UCSD-AML1 (cell line): ENCODE results near the gene ARHGEF6.

Experiments
- DNase-seq: peaks from one replicate; lab custom pipeline; 2025; ENCODE audit not compliant: unreplicated experiment; lab: John Stamatoyannopoulos, UW

ARHGEF6 gene

GRCh38 chrX:136747003-136747986 is 33.4 kb downstream of the ARHGEF6 start:
- DNase-seq: peak; percentile 19

- DNase-seq: no peak
Observed at GRCh38 chrX:136745215-136746173, 35.2 kb downstream of the ARHGEF6 start.

GRCh38 chrX:136742721-136743379 is 37.9 kb downstream of the ARHGEF6 start:
- no peak for DNase-seq

GRCh38 chrX:136738049-136738729 is 42.5 kb downstream of the ARHGEF6 start:
- no peak for DNase-seq

- DNase-seq: no peak
Observed at GRCh38 chrX:136736690-136737089, 44.0 kb downstream of the ARHGEF6 start.

GRCh38 chrX:136735601-136736000 is 45.1 kb downstream of the ARHGEF6 start:
- no peak for DNase-seq

- no peak for DNase-seq
Observed at GRCh38 chrX:136733613-136734012, 47.1 kb downstream of the ARHGEF6 start.

GRCh38 chrX:136731798-136732197 is 48.9 kb downstream of the ARHGEF6 start:
- no peak for DNase-seq

- no peak for DNase-seq
Observed at GRCh38 chrX:136731207-136731782, 49.4 kb downstream of the ARHGEF6 start.

- DNase-seq: no peak
Observed at GRCh38 chrX:136728393-136728792, 52.3 kb downstream of the ARHGEF6 start.

GRCh38 chrX:136725441-136726104 is 55.2 kb downstream of the ARHGEF6 start:
- DNase-seq: no peak

GRCh38 chrX:136718091-136718490 is 62.6 kb downstream of the ARHGEF6 start:
- DNase-seq: no peak

- DNase-seq: no peak
Observed at GRCh38 chrX:136714626-136715599, 65.8 kb downstream of the ARHGEF6 start.

GRCh38 chrX:136712650-136713310 is 68.0 kb downstream of the ARHGEF6 start:
- no peak for DNase-seq

- peak; percentile 44 for DNase-seq
Observed at GRCh38 chrX:136711147-136711546, 69.6 kb downstream of the ARHGEF6 start.

- DNase-seq: no peak
Observed at GRCh38 chrX:136710325-136710951, 70.3 kb downstream of the ARHGEF6 start.

GRCh38 chrX:136708348-136708747 is 72.4 kb downstream of the ARHGEF6 start:
- no peak for DNase-seq
